ENCODE measurements around the gene GPC5. TPM values are rescaled to one million over a fixed set of nuclear protein-coding genes. Genes with fewer than 3 reads are reported as not detected.
"Not testable (repeated sequence)": the region's sequence is repeated elsewhere in the genome, so short reads cannot be mapped to it uniquely, and the experiment has no call there.

GPC5 gene
- total RNA-seq, 1 experiment from 2014 or later, result 0.15 TPM

DNA sequence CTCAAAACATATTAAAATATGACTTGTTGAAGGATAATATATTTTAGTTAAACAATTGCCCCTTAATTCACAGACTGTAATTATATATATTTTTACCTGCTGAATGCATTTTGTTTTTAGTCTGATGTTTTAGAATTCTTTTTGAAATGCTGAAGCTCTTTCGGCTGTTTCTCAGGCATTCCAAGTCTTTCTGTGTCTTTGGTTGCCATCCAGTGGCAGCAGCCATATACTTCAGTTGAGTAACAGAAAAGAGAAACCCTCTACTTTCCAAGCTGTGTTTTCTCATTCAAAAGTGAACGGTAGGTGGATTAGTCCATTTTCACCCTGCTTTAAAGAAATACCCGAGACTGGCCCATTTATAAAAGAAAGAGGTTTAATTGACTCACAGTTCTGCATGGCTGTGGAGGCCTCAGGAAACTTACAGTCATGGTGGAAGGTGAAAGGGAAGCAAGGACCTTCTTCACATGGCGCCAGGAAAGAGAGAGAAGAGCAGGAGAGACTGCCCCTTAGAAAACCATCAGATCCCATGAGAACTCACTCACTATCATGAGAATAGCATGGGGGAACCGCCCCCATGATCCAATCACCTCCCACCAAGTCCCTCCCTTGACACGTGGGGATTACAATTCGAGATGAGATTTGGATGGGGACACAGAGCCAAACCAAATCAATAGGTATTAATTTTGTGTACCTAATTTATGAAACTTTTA is 383.7 kb downstream of the GPC5 start:
- H3K4me1 ChIP-seq (ENCODE audit: insufficient read depth, low read length); H3K36me3 Mint-ChIP-seq (ENCODE audit: insufficient read depth in 1 of 3, low read depth in 3 of 3); H3T11ph ChIP-seq (ENCODE audit: low read length); H2BK5ac ChIP-seq (ENCODE audit: insufficient read length, low read length); H3K23ac ChIP-seq (ENCODE audit: insufficient read length, low read depth, low read length); H4K91ac ChIP-seq (ENCODE audit: insufficient read length, low read depth, low read length); H3K79me2 ChIP-seq (ENCODE audit: insufficient read depth, low read length); H3K4ac ChIP-seq (ENCODE audit: low read depth, low read length); H3K27ac ChIP-seq (ENCODE audit: insufficient read length, low read depth, low read length); H3K9me3 ChIP-seq (ENCODE audit: control insufficient read depth, low read depth, low read length); H3K56ac ChIP-seq (ENCODE audit: insufficient read length, low read depth, low read length); H3K23me2 ChIP-seq (ENCODE audit: insufficient read length, low read depth, low read length, poor library complexity, severe bottlenecking); H3K4me2 ChIP-seq (ENCODE audit: insufficient read depth, insufficient read length, low read length); H3K9me3 Mint-ChIP-seq; H2BK15ac ChIP-seq (ENCODE audit: low read depth, low read length); H4K8ac ChIP-seq (replicated peaks; ENCODE audit: insufficient read length, low read depth, low read length); H2BK12ac ChIP-seq (ENCODE audit: insufficient read length, low read depth, low read length); H2BK120ac ChIP-seq (ENCODE audit: low read depth, low read length, poor library complexity, severe bottlenecking); H3K4me3 Mint-ChIP-seq; H2AK5ac ChIP-seq (ENCODE audit: insufficient read length, low read length); H4K20me1 ChIP-seq (ENCODE audit: control insufficient read depth, insufficient read depth, insufficient read length); H3K79me1 ChIP-seq (ENCODE audit: insufficient read depth, low read depth, low read length, poor library complexity, severe bottlenecking); H3K27me3 Mint-ChIP-seq (ENCODE audit: low read depth); H3K27me3 ChIP-seq (ENCODE audit: insufficient read depth, low read length); H4K5ac ChIP-seq (ENCODE audit: insufficient read length, low read depth, low read length); H3K9ac ChIP-seq (ENCODE audit: extremely low read depth, insufficient read length, low read length); H3K18ac ChIP-seq (ENCODE audit: insufficient read length, low read depth, low read length); H3K14ac ChIP-seq (ENCODE audit: insufficient read depth, low read length); H2BK20ac ChIP-seq (ENCODE audit: low read depth, low read length, poor library complexity, severe bottlenecking): not testable (repeated sequence)
- peak; percentile 35 for DNase-seq
- Mint-ChIP-seq H3K27ac (peak overlapping the region in 1 of 3 experiments; percentile 81; a peak in 3 of 7 replicates), H3K4me1 (peaks cover 9 to 11% of the 10 kb centered on the region in 2 experiments)
- TF ChIP-seq, protein P1, sequence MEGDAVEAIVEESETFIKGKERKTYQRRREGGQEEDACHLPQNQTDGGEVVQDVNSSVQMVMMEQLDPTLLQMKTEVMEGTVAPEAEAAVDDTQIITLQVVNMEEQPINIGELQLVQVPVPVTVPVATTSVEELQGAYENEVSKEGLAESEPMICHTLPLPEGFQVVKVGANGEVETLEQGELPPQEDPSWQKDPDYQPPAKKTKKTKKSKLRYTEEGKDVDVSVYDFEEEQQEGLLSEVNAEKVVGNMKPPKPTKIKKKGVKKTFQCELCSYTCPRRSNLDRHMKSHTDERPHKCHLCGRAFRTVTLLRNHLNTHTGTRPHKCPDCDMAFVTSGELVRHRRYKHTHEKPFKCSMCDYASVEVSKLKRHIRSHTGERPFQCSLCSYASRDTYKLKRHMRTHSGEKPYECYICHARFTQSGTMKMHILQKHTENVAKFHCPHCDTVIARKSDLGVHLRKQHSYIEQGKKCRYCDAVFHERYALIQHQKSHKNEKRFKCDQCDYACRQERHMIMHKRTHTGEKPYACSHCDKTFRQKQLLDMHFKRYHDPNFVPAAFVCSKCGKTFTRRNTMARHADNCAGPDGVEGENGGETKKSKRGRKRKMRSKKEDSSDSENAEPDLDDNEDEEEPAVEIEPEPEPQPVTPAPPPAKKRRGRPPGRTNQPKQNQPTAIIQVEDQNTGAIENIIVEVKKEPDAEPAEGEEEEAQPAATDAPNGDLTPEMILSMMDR (conservative IDR thresholded peaks at IDR 0.05), result peak; percentile 63
- WGBS (ENCODE audit: extremely low coverage, insufficient read length, low lambda C conversion rate), result no CpG with 5 or more reads among the region's 7 CpGs
- peak overlapping the region; percentile 1 for H2AFZ ChIP-seq (ENCODE audit: low read length)

Data from H9 (cell line).